Posterior vena cava (tissue), 2 donors: ENCODE data around the gene RPL10A. TPM values are rescaled to one million over a fixed set of nuclear protein-coding genes. Genes with fewer than 3 reads are reported as not detected.
A peak's percentile ranks its signal among the peaks of the same experiment; 100 is the strongest.

ENCODE experiments used
- DNase-seq: peaks from one replicate; pipeline ENCODE4 v3.0.0-alpha.2; 2020; ENCODE audit warnings: low spot score
- intact Hi-C, 2 donors: fragments of 100-400 bp; cut with DNase I; formaldehyde crosslinking; loops; one replicate each; pipeline versions ENCODE4 v1.14.1 to v1.14.2; 2022 to 2023
- total RNA-seq, 2 donors: library from RNA; stranded (reverse); fragmentation: NEBNext Ultra II Directional; extraction: Animal tissue kit (Norgen Biotek cat#: 25700); gene quantifications; one replicate each; pipeline ENCODE4 v1.2.1, GENCODE V29; 2021
- donor health status: DM: yes; HTN: yes; CAD: no.
- donor health status: DM: yes; HTN: yes; CAD: no.

The RPL10A gene
- total RNA-seq, 2 donors from 2014 or later, result 816 to 1,010 TPM

- intact Hi-C loops, result no loop called here
- no peak for DNase-seq
Measured at GRCh38 chr6:35473075-35473849, 5.1 kb downstream of the RPL10A start.

- no peak for DNase-seq
- intact Hi-C loops, result no loop called here
Measured at GRCh38 chr6:35473850-35474130, 5.6 kb downstream of the RPL10A start.

GRCh38 chr6:35474131-35474941 lies 6.1 kb downstream of the RPL10A start:
- no peak for DNase-seq
- intact Hi-C loops, result no loop called here

- intact Hi-C loops, result no loop called here
- no peak for DNase-seq
Measured at GRCh38 chr6:35474942-35475570, 6.9 kb downstream of the RPL10A start.

- intact Hi-C loops, result no loop called here
- no peak for DNase-seq
Measured at GRCh38 chr6:35475573-35475972, 7.4 kb downstream of the RPL10A start.

- no peak for DNase-seq
- intact Hi-C loops, result no loop called here
Measured at GRCh38 chr6:35476004-35476403, 7.8 kb downstream of the RPL10A start.

- no peak for DNase-seq
Measured at GRCh38 chr6:35477028-35477427, 8.8 kb downstream of the RPL10A start.

GRCh38 chr6:35477551-35478179 lies 9.5 kb downstream of the RPL10A start:
- intact Hi-C loops, result no loop called here
- no peak for DNase-seq

More at GRCh38 chr6:35477028-35477427, 8.8 kb downstream of the RPL10A start:
- intact Hi-C loops, result no loop called here

- DNase-seq, result no peak
- intact Hi-C loops, result no loop called here
Measured at GRCh38 chr6:35478259-35478658, 10.1 kb downstream of the RPL10A start.

GRCh38 chr6:35480176-35480575 lies 12.0 kb downstream of the RPL10A start:
- intact Hi-C loops, result no loop called here
- DNase-seq, result no peak

GRCh38 chr6:35481226-35481625 lies 13.0 kb downstream of the RPL10A start:
- intact Hi-C loops, result no loop called here
- DNase-seq, result no peak

GRCh38 chr6:35483062-35483461 lies 14.9 kb downstream of the RPL10A start:
- no peak for DNase-seq
- intact Hi-C loops, result no loop called here

- peak; percentile 72 for DNase-seq
- intact Hi-C loops, result no loop called here
Measured at GRCh38 chr6:35483490-35483889, 15.3 kb downstream of the RPL10A start.

GRCh38 chr6:35483893-35484645 lies 15.9 kb downstream of the RPL10A start:
- peak; percentile 56 for DNase-seq
- intact Hi-C loops, result no loop called here

GRCh38 chr6:35484921-35485392 lies 16.8 kb downstream of the RPL10A start:
- DNase-seq, result no peak
- intact Hi-C loops, result no loop called here

GRCh38 chr6:35485402-35485877 lies 17.2 kb downstream of the RPL10A start:
- intact Hi-C loops, result no loop called here
- no peak for DNase-seq

GRCh38 chr6:35486005-35486925 lies 18.1 kb downstream of the RPL10A start:
- DNase-seq, result peak; percentile 87
- intact Hi-C loops, result no loop called here
